Measurements from ENCODE around the gene THSD7A. TPM values are rescaled to one million over a fixed set of nuclear protein-coding genes. Genes with fewer than 3 reads are reported as not detected.

THSD7A gene
- total and polyA plus RNA-seq, 2 of the 13 experiments (the other 11 are each of a cell fraction or from before 2014, with no cell fraction given) = 0.01 to 0.07 TPM

DNA sequence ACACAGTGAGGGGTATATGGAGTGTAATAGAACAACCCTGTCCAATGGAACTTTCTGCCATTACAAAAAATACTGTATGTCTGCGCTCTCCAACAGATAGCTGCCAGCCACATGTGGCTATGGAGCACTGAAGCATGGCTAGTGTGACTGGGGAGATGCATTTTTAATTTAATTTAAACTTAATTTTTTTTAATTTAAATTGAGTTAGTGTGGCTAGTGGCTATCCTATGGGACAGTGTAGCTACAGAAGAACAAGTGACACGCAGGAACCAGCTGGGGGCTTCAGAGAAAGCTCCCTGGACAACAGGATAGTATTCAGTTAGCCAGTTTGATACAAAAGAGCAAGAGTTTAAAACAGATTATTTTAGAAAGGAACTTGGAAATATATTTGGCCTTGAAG, 408.0 kb downstream of the THSD7A start (continued):
- TF ChIP-seq, protein P1, sequence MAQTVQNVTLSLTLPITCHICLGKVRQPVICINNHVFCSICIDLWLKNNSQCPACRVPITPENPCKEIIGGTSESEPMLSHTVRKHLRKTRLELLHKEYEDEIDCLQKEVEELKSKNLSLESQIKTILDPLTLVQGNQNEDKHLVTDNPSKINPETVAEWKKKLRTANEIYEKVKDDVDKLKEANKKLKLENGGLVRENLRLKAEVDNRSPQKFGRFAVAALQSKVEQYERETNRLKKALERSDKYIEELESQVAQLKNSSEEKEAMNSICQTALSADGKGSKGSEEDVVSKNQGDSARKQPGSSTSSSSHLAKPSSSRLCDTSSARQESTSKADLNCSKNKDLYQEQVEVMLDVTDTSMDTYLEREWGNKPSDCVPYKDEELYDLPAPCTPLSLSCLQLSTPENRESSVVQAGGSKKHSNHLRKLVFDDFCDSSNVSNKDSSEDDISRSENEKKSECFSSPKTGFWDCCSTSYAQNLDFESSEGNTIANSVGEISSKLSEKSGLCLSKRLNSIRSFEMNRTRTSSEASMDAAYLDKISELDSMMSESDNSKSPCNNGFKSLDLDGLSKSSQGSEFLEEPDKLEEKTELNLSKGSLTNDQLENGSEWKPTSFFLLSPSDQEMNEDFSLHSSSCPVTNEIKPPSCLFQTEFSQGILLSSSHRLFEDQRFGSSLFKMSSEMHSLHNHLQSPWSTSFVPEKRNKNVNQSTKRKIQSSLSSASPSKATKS (CRISPR knock-in tag; IDR thresholded peaks at IDR 0.05) = no peak
- no peak for TF ChIP-seq HDAC2 (CRISPR knock-in tag; IDR thresholded peaks at IDR 0.05)
- TF ChIP-seq ZNF572 (CRISPR knock-in tag; IDR thresholded peaks at IDR 0.05) = no peak
- no peak for TF ChIP-seq MTF2 (CRISPR knock-in tag; IDR thresholded peaks at IDR 0.05; ENCODE audit: borderline replicate concordance)
- TF ChIP-seq POLR2AphosphoS5 (IDR thresholded peaks at IDR 0.05; ENCODE audit: low read depth, low read length) = no peak
- no peak for TF ChIP-seq ZNF337 (CRISPR knock-in tag; IDR thresholded peaks at IDR 0.05; ENCODE audit: borderline replicate concordance, low read depth)
- TF ChIP-seq, protein P2, sequence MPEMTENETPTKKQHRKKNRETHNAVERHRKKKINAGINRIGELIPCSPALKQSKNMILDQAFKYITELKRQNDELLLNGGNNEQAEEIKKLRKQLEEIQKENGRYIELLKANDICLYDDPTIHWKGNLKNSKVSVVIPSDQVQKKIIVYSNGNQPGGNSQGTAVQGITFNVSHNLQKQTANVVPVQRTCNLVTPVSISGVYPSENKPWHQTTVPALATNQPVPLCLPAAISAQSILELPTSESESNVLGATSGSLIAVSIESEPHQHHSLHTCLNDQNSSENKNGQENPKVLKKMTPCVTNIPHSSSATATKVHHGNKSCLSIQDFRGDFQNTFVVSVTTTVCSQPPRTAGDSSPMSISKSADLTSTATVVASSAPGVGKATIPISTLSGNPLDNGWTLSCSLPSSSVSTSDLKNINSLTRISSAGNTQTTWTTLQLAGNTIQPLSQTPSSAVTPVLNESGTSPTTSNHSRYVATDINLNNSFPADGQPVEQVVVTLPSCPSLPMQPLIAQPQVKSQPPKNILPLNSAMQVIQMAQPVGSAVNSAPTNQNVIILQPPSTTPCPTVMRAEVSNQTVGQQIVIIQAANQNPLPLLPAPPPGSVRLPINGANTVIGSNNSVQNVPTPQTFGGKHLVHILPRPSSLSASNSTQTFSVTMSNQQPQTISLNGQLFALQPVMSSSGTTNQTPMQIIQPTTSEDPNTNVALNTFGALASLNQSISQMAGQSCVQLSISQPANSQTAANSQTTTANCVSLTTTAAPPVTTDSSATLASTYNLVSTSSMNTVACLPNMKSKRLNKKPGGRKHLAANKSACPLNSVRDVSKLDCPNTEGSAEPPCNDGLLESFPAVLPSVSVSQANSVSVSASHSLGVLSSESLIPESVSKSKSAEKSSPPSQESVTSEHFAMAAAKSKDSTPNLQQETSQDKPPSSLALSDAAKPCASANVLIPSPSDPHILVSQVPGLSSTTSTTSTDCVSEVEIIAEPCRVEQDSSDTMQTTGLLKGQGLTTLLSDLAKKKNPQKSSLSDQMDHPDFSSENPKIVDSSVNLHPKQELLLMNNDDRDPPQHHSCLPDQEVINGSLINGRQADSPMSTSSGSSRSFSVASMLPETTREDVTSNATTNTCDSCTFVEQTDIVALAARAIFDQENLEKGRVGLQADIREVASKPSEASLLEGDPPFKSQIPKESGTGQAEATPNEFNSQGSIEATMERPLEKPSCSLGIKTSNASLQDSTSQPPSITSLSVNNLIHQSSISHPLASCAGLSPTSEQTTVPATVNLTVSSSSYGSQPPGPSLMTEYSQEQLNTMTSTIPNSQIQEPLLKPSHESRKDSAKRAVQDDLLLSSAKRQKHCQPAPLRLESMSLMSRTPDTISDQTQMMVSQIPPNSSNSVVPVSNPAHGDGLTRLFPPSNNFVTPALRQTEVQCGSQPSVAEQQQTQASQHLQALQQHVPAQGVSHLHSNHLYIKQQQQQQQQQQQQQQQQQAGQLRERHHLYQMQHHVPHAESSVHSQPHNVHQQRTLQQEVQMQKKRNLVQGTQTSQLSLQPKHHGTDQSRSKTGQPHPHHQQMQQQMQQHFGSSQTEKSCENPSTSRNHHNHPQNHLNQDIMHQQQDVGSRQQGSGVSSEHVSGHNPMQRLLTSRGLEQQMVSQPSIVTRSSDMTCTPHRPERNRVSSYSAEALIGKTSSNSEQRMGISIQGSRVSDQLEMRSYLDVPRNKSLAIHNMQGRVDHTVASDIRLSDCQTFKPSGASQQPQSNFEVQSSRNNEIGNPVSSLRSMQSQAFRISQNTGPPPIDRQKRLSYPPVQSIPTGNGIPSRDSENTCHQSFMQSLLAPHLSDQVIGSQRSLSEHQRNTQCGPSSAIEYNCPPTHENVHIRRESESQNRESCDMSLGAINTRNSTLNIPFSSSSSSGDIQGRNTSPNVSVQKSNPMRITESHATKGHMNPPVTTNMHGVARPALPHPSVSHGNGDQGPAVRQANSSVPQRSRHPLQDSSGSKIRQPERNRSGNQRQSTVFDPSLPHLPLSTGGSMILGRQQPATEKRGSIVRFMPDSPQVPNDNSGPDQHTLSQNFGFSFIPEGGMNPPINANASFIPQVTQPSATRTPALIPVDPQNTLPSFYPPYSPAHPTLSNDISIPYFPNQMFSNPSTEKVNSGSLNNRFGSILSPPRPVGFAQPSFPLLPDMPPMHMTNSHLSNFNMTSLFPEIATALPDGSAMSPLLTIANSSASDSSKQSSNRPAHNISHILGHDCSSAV (CRISPR knock-in tag; IDR thresholded peaks at IDR 0.05; ENCODE audit: borderline replicate concordance) = no peak
- no peak for TF ChIP-seq ZNF766 (CRISPR knock-in tag; IDR thresholded peaks at IDR 0.05; ENCODE audit: borderline replicate concordance)
- TF ChIP-seq, protein P3, sequence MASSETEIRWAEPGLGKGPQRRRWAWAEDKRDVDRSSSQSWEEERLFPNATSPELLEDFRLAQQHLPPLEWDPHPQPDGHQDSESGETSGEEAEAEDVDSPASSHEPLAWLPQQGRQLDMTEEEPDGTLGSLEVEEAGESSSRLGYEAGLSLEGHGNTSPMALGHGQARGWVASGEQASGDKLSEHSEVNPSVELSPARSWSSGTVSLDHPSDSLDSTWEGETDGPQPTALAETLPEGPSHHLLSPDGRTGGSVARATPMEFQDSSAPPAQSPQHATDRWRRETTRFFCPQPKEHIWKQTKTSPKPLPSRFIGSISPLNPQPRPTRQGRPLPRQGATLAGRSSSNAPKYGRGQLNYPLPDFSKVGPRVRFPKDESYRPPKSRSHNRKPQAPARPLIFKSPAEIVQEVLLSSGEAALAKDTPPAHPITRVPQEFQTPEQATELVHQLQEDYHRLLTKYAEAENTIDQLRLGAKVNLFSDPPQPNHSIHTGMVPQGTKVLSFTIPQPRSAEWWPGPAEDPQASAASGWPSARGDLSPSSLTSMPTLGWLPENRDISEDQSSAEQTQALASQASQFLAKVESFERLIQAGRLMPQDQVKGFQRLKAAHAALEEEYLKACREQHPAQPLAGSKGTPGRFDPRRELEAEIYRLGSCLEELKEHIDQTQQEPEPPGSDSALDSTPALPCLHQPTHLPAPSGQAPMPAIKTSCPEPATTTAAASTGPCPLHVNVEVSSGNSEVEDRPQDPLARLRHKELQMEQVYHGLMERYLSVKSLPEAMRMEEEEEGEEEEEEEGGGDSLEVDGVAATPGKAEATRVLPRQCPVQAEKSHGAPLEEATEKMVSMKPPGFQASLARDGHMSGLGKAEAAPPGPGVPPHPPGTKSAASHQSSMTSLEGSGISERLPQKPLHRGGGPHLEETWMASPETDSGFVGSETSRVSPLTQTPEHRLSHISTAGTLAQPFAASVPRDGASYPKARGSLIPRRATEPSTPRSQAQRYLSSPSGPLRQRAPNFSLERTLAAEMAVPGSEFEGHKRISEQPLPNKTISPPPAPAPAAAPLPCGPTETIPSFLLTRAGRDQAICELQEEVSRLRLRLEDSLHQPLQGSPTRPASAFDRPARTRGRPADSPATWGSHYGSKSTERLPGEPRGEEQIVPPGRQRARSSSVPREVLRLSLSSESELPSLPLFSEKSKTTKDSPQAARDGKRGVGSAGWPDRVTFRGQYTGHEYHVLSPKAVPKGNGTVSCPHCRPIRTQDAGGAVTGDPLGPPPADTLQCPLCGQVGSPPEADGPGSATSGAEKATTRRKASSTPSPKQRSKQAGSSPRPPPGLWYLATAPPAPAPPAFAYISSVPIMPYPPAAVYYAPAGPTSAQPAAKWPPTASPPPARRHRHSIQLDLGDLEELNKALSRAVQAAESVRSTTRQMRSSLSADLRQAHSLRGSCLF (CRISPR knock-in tag; IDR thresholded peaks at IDR 0.05; ENCODE audit: borderline replicate concordance) = no peak
- TF ChIP-seq ZBTB3 (CRISPR knock-in tag; IDR thresholded peaks at IDR 0.05; ENCODE audit: borderline replicate concordance, low read depth) = no peak
- TF ChIP-seq FOXA1 (IDR thresholded peaks at IDR 0.05) = no peak
- TF ChIP-seq FOXA1 (CRISPR knock-in tag; IDR thresholded peaks at IDR 0.05) = no peak
- TF ChIP-seq ZNF564 (CRISPR knock-in tag; IDR thresholded peaks at IDR 0.05) = no peak
- TF ChIP-seq MEIS2 (CRISPR knock-in tag; IDR thresholded peaks at IDR 0.05) = no peak
